PC-3 (cell line): ENCODE measurements around the gene FARP1. TPM values are rescaled to one million over a fixed set of nuclear protein-coding genes. Genes with fewer than 3 reads are reported as not detected.
"Not testable (repeated sequence)": the region's sequence is repeated elsewhere in the genome, so short reads cannot be mapped to it uniquely, and the experiment has no call there.

Experiments
- ATAC-seq: fragments of 200-7000 bp; cut with Tn5 transposase; 2 replicates; pipeline ENCODE4 v1.9.1; 2020; ENCODE audit warnings: mild to moderate bottlenecking, moderate library complexity
- BruUV-seq: library from RNA; stranded (reverse); fragments of 400-500 nt; replicated peaks from 2 replicates; lab custom pipeline; 2021; lab: Mats Ljungman, UMichigan
- CTCF ChIA-PET: fragments of 300-600 bp; sonication (Branson Sonifier 250); formaldehyde crosslinking; loops from one replicate; lab custom pipeline; 2022; ENCODE audit warnings: antibody characterized with exemption; lab: Charles Lee
- POLR2A ChIA-PET: fragments of 300-600 bp; sonication (Branson Sonifier 250); formaldehyde crosslinking; loops from one replicate; lab custom pipeline; 2022; ENCODE audit warnings: antibody characterized with exemption; ENCODE audit not compliant: unreplicated experiment; lab: Charles Lee
- DNase-seq: peaks from one replicate; pipeline ENCODE4 v3.0.0-alpha.2; 2015
- H2AFZ ChIP-seq: fragments of 300-600 bp; sonication (generic); 2 replicates; pipeline ENCODE4 v1.6.0; 2016; ENCODE audit warnings: antibody characterized with exemption, low read length
- H3F3A ChIP-seq: fragments of 300-600 bp; sonication (generic); one replicate; pipeline ENCODE4 v1.6.0; 2017; ENCODE audit warnings: antibody characterized with exemption, low read length, control low read depth, mild to moderate bottlenecking; ENCODE audit not compliant: unreplicated experiment
- H3K27ac ChIP-seq: fragments of 300-600 bp; sonication (generic); 2 replicates; pipeline ENCODE4 v1.5.1; 2016; ENCODE audit warnings: mild to moderate bottlenecking, low read length
- H3K27me3 ChIP-seq: fragments of 300-600 bp; sonication (generic); 2 replicates; pipeline ENCODE4 v1.6.1; 2016; ENCODE audit warnings: low read length, mixed read lengths
- H3K36me3 ChIP-seq: fragments of 300-600 bp; sonication (generic); 2 replicates; pipeline ENCODE4 v1.6.1; 2016; ENCODE audit warnings: low read depth, mixed run types, low read length, mixed read lengths
- H3K4me1 ChIP-seq: fragments of 300-600 bp; sonication (generic); 2 replicates; pipeline ENCODE4 v1.5.1; 2016; ENCODE audit warnings: low read length; ENCODE audit not compliant: insufficient read depth
- H3K4me2 ChIP-seq: fragments of 300-600 bp; sonication (generic); 2 replicates; pipeline ENCODE4 v1.6.0; 2016; ENCODE audit warnings: low read length
- H3K4me3 ChIP-seq: fragments of 300-600 bp; sonication (generic); 2 replicates; pipeline ENCODE4 v1.5.1; 2016; ENCODE audit warnings: mild to moderate bottlenecking, low read length, mixed read lengths
- H3K79me2 ChIP-seq: fragments of 300-600 bp; sonication (generic); 2 replicates; pipeline ENCODE4 v1.6.1; 2017; ENCODE audit warnings: low read length, mixed read lengths
- H3K9ac ChIP-seq: fragments of 300-600 bp; sonication (generic); 2 replicates; pipeline ENCODE4 v1.6.0; 2016; ENCODE audit warnings: mild to moderate bottlenecking, low read length
- H3K9me2 ChIP-seq: fragments of 300-600 bp; sonication (generic); replicated peaks from 2 replicates; pipeline ENCODE4 v1.6.1; 2016; ENCODE audit warnings: mixed run types, low read length, mixed read lengths
- H3K9me3 ChIP-seq: fragments of 300-600 bp; sonication (generic); 2 replicates; pipeline ENCODE4 v1.6.1; 2016; ENCODE audit warnings: low read length, mixed read lengths
- H4K20me1 ChIP-seq: fragments of 300-600 bp; sonication (generic); 2 replicates; pipeline ENCODE4 v1.6.1; 2016; ENCODE audit warnings: low read length, mixed read lengths
- CTCF ChIP-seq: fragments of 300-600 bp; sonication (generic); conservative IDR thresholded peaks from 2 replicates; pipeline ENCODE4 v1.5.1; 2017; ENCODE audit warnings: antibody characterized with exemption, low read depth, mild to moderate bottlenecking, low read length
- EZH2 ChIP-seq: fragments of 300-600 bp; sonication (generic); IDR thresholded peaks from one replicate; pipeline ENCODE4 v1.6.1; 2017; ENCODE audit warnings: antibody characterized with exemption, mild to moderate bottlenecking, low read length; ENCODE audit not compliant: unreplicated experiment
- EZH2phosphoT487 ChIP-seq: fragments of 300-600 bp; sonication (generic); IDR thresholded peaks from 2 replicates; pipeline ENCODE4 v1.6.1; 2018; ENCODE audit warnings: mild to moderate bottlenecking, antibody characterized with exemption, low read length, borderline replicate concordance
- intact Hi-C: fragments of 100-400 bp; cut with micrococcal nuclease; formaldehyde crosslinking; loops from 2 replicates; pipeline ENCODE4 v1.9.0; 2023
- total RNA-seq: library from RNA; depleted of rRNA; stranded (reverse); fragments of >200 nt; gene quantifications from 2 replicates; pipeline ENCODE4 v1.2.3, GENCODE V29; 2014

Gene FARP1
- total RNA-seq, 1 experiment from 2014 or later: 18.2 TPM

GRCh38 chr13:98228661-98229341, 85.9 kb downstream of the FARP1 start:
- H4K20me1 ChIP-seq: 0 out of 2 replicates have a peak, but pooled peaks cover 3% of the 10 kb centered on the region
- no peaks in the 10 kb centered on the region for H3K9me3 ChIP-seq
- H3K4me3 ChIP-seq: no peak overlapping the region
- TF ChIP-seq EZH2 (no peak), EZH2phosphoT487 (no peak), CTCF (no peak)
- POLR2A ChIA-PET: interaction anchor here (0.5 kb wide), 1 partner anchor 85 kb away, joined by 3 read pairs; no protein-coding TSS in a partner anchor
- no TSS peak for BruUV-seq
- H3K27me3 ChIP-seq: no peaks in the 10 kb centered on the region
- no peak overlapping the region for H3K27ac ChIP-seq
- no peak overlapping the region for H3K9ac ChIP-seq
- H3K36me3 ChIP-seq: no peaks in the 10 kb centered on the region
- peak; percentile 58 for ATAC-seq
- peak; percentile 38 for DNase-seq
- peaks cover 5% of the 10 kb centered on the region for H3F3A ChIP-seq
- H3K79me2 ChIP-seq: peaks cover 7% of the 10 kb centered on the region; the same call in 1 of the 2 replicates
- H3K9me2 ChIP-seq: no peaks in the 10 kb centered on the region
- H2AFZ ChIP-seq: no peak overlapping the region
- H3K4me1 ChIP-seq: peaks cover 22% of the 10 kb centered on the region
- intact Hi-C loops: no loop called here
- CTCF ChIA-PET: no interaction called here
- no peak overlapping the region for H3K4me2 ChIP-seq

- BruUV-seq, H3K27ac ChIP-seq, ATAC-seq, H3K9me3 ChIP-seq, H3K36me3 ChIP-seq, H3F3A ChIP-seq, H3K4me2 ChIP-seq, H2AFZ ChIP-seq, H3K79me2 ChIP-seq, H3K27me3 ChIP-seq, H3K9me2 ChIP-seq, CTCF ChIA-PET, intact Hi-C loops, H3K9ac ChIP-seq, H3K4me3 ChIP-seq, POLR2A ChIA-PET, H4K20me1 ChIP-seq, DNase-seq: not testable (repeated sequence)
- peaks cover 22% of the 10 kb centered on the region for H3K4me1 ChIP-seq
Measured at GRCh38 chr13:98230762-98231161, 87.9 kb downstream of the FARP1 start.

GRCh38 chr13:98232456-98232855, 89.6 kb downstream of the FARP1 start:
- Histone ChIP-seq H3K27me3 (no peaks in the 10 kb centered on the region), H3K4me3 (no peak overlapping the region), H3K27ac (peak overlapping the region; percentile 56), H3F3A (peaks cover 5% of the 10 kb centered on the region), H3K36me3 (no peaks in the 10 kb centered on the region), H3K79me2 (peaks cover 10% of the 10 kb centered on the region; the same call in 1 of the 2 replicates), H3K9me3 (no peaks in the 10 kb centered on the region), H3K9ac (no peak overlapping the region), H3K4me2 (peak overlapping the region; percentile 55), H3K9me2 (no peaks in the 10 kb centered on the region), H3K4me1 (peaks cover 22% of the 10 kb centered on the region), H4K20me1 (0 out of 2 replicates have a peak, but pooled peaks cover 3% of the 10 kb centered on the region), H2AFZ (no peak overlapping the region)
- no peak for TF ChIP-seq EZH2
- no peak for TF ChIP-seq EZH2phosphoT487
- TF ChIP-seq CTCF: no peak
- DNase-seq (peak; percentile 70), ATAC-seq (peak; percentile 86)
- ChIA-PET CTCF (no interaction called here), POLR2A (no interaction called here)
- no TSS peak for BruUV-seq
- intact Hi-C loops: no loop called here
